K562 (cell line): ENCODE data around the gene COPG2. TPM values are rescaled to one million over a fixed set of nuclear protein-coding genes. Genes with fewer than 3 reads are reported as not detected.

Experiments
- ATAC-seq: fragments of 200-7000 bp; cut with Tn5 transposase; 3 replicates; pipeline ENCODE4 v1.9.1; 2020; ENCODE audit warnings: moderate library complexity
- Bru-seq: library from RNA; stranded (reverse); fragments of 400-500 nt; gene quantifications from one replicate; lab custom pipeline; 2021; lab: Mats Ljungman, UMichigan
- BruChase-seq, 2 experiments: library from RNA; stranded (reverse); fragments of 400-500 nt; gene quantifications; one replicate each; lab custom pipeline; 2021; lab: Mats Ljungman, UMichigan
- BruUV-seq: library from RNA; stranded (reverse); fragments of 400-500 nt; replicated peaks from 2 replicates; lab custom pipeline; 2021; lab: Mats Ljungman, UMichigan
- CTCF ChIA-PET: fragments of 300-600 bp; formaldehyde crosslinking; extraction: SDS; loops from one replicate; lab custom pipeline; 2021; ENCODE audit warnings: low intra/inter-chr PET ratio; lab: Yijun Ruan, JAX
- POLR2A ChIA-PET: fragments of 300-600, 350-650 bp; sonication (Branson Sonifier 250); formaldehyde crosslinking; extraction: SDS; loops from one replicate; lab custom pipeline; 2021; ENCODE audit warnings: antibody characterized with exemption, inconsistent platforms; lab: Yijun Ruan, JAX
- DNase-seq, 4 experiments: peaks; one replicate each; pipeline versions ENCODE4 v3.0.0 to v3.0.0-alpha.2; 2011 to 2018; ENCODE audit warnings: low spot score in 3 of 4, mixed read lengths in 3 of 4; ENCODE audit errors: extremely low read depth in 1 of 4
- FAIRE-seq: peaks from 2 replicates; lab custom pipeline; 2011; peaks lifted over from hg19 to GRCh38; lab: Jason Lieb, UNC
- H2AFZ ChIP-seq: 2 replicates; pipeline ENCODE4 v1.6.0; 2011; ENCODE audit warnings: low read depth, low read length, control low read depth, inconsistent platforms
- H3K27ac ChIP-seq: fragments of 200-600 bp; 3 replicates; pipeline ENCODE4 v1.8.0; 2011; ENCODE audit warnings: low read depth, mild to moderate bottlenecking, control low read depth, inconsistent platforms, low read length, moderate library complexity, mixed read lengths; ENCODE audit errors: extremely low read depth
- H3K27me3 ChIP-seq, 2 experiments: fragments of 300-600 bp in 1 of 2; 2 replicates in 1 of 2; 3 replicates in 1 of 2; pipeline versions ENCODE4 v1.6.0 to v1.8.0; 2011; ENCODE audit warnings: inconsistent platforms in 2 of 2, low read length in 2 of 2, mild to moderate bottlenecking in 1 of 2, mixed read lengths in 1 of 2, moderate library complexity in 1 of 2; ENCODE audit not compliant: control insufficient read depth in 2 of 2, insufficient read depth in 2 of 2
- H3K36me3 ChIP-seq: fragments of 300-600 bp; 3 replicates; pipeline ENCODE4 v1.8.0; 2011; ENCODE audit warnings: mild to moderate bottlenecking, low read length, inconsistent platforms; ENCODE audit not compliant: control insufficient read depth, insufficient read depth
- H3K4me1 ChIP-seq, 2 experiments: fragments of 200-600 bp in 1 of 2; replicated peaks in 1 of 2; 2 replicates in 1 of 2; 3 replicates in 1 of 2; pipeline versions ENCODE4 v1.5.1 to v1.8.0; 2011; ENCODE audit warnings: inconsistent platforms in 2 of 2, low read length in 2 of 2, mild to moderate bottlenecking in 1 of 2, mixed read lengths in 1 of 2, moderate library complexity in 1 of 2; ENCODE audit not compliant: control insufficient read depth in 2 of 2, insufficient read depth in 2 of 2
- H3K4me2 ChIP-seq: 2 replicates; pipeline ENCODE4 v1.6.1; 2011; ENCODE audit warnings: low read length, control low read depth, inconsistent platforms, mixed read lengths; ENCODE audit not compliant: insufficient read depth
- H3K4me3 ChIP-seq: fragments of 200-600 bp; sonication (generic), shearing (Covaris generic); 2 replicates; pipeline ENCODE4 v1.5.1; 2016; ENCODE audit warnings: control low read depth, inconsistent platforms
- H3K79me2 ChIP-seq: fragments of 200-600 bp; 3 replicates; pipeline ENCODE4 v1.8.0; 2011; ENCODE audit warnings: low read length, inconsistent platforms; ENCODE audit not compliant: control insufficient read depth, insufficient read depth
- H3K9ac ChIP-seq, 2 experiments: 2 replicates each; pipeline versions ENCODE4 v1.6.0 to v1.6.1; 2011; ENCODE audit warnings: low read depth in 2 of 2, low read length in 2 of 2, control low read depth in 1 of 2, inconsistent platforms in 1 of 2, mild to moderate bottlenecking in 1 of 2, mixed read lengths in 1 of 2; ENCODE audit not compliant: insufficient read depth in 1 of 2
- H3K9me1 ChIP-seq: one replicate; pipeline ENCODE4 v1.6.0; 2011; ENCODE audit warnings: inconsistent platforms, mild to moderate bottlenecking, low read length, moderate library complexity; ENCODE audit not compliant: control insufficient read depth, insufficient read depth
- H3K9me3 ChIP-seq: replicated peaks from 2 replicates; pipeline ENCODE4 v1.5.1; 2011; ENCODE audit warnings: low read depth, low read length, inconsistent platforms; ENCODE audit not compliant: control insufficient read depth, insufficient read depth
- H4K20me1 ChIP-seq: replicated peaks from 2 replicates; pipeline ENCODE4 v1.6.1; 2011; ENCODE audit warnings: low read length, inconsistent platforms, mixed read lengths; ENCODE audit not compliant: control insufficient read depth, insufficient read depth
- ARID3B ChIP-seq: fragments of 250-450 bp; sonication (Bioruptor Pico); IDR thresholded peaks from 2 replicates; pipeline ENCODE4 v1.4.0; 2020; ENCODE audit warnings: borderline replicate concordance
- ATF1 ChIP-seq, 2 experiments: fragments of 450-650 bp in 1 of 2; IDR thresholded peaks; 2 replicates each; pipeline ENCODE4 v1.6.1; 2016; ENCODE audit warnings: missing compliant biosample characterization in 1 of 2, missing genetic modification characterization in 1 of 2
- EGR1 ChIP-seq: fragments of 450-650 bp; conservative IDR thresholded peaks from 2 replicates; pipeline ENCODE4 v1.6.1; 2017; ENCODE audit warnings: mild to moderate bottlenecking
- JUNB ChIP-seq: fragments of 450-650 bp; formaldehyde crosslinking; conservative IDR thresholded peaks from 2 replicates; pipeline ENCODE4 v1.4.0; 2020; ENCODE audit warnings: mild to moderate bottlenecking
- KDM5B ChIP-seq: fragments of 200-600 bp; sonication (generic); IDR thresholded peaks from 2 replicates; pipeline ENCODE4 v1.6.1; 2012; ENCODE audit warnings: low read depth, mild to moderate bottlenecking, moderate library complexity, low read length, control low read depth, inconsistent platforms; ENCODE audit not compliant: insufficient replicate concordance
- KLF13 ChIP-seq: fragments of 450-650 bp; IDR thresholded peaks from 2 replicates; pipeline ENCODE4 v1.6.1; 2016; ENCODE audit warnings: missing genetic modification characterization, low read depth, mild to moderate bottlenecking, missing compliant biosample characterization, moderate library complexity, borderline replicate concordance
- NFYB ChIP-seq: IDR thresholded peaks from 2 replicates; pipeline ENCODE4 v1.6.1; 2011; ENCODE audit warnings: mild to moderate bottlenecking, moderate library complexity; ENCODE audit not compliant: insufficient read length; ENCODE audit errors: extremely low read depth
- NKRF ChIP-seq: fragments of 450-650 bp; IDR thresholded peaks from 2 replicates; pipeline ENCODE4 v1.6.1; 2016; ENCODE audit warnings: borderline replicate concordance
- RBM22 ChIP-seq: fragments of 200-400 bp; formaldehyde crosslinking; IDR thresholded peaks from 2 replicates; pipeline ENCODE4 v1.6.1; 2018; ENCODE audit warnings: low read length, low read depth; ENCODE audit not compliant: poor library complexity, severe bottlenecking
- SETDB1 ChIP-seq: IDR thresholded peaks from one replicate; pipeline ENCODE4 v1.6.1; 2012; ENCODE audit warnings: low read length, control low read depth, inconsistent platforms
- ZNF316 ChIP-seq: fragments of 450-650 bp; IDR thresholded peaks from 2 replicates; pipeline ENCODE4 v1.6.1; 2016
- WGBS: fragments of 100-300 bp; shearing (Covaris generic); methylation state at CpG from one replicate; pipeline ENCODE4 v1.1.6; 2016; ENCODE audit warnings: low coverage, mixed read lengths; ENCODE audit not compliant: insufficient coverage; ENCODE audit errors: missing lambda C conversion rate; 5-methylcytosine and 5-hydroxymethylcytosine counted together
- in situ Hi-C: fragments of 300-500 bp; cut with MboI; formaldehyde crosslinking; loops from 4 replicates; pipeline ENCODE4 v1.15.0; 2018; ENCODE audit warnings: inconsistent platforms, mixed read lengths
- intact Hi-C: fragments of 100-400 bp; cut with micrococcal nuclease; formaldehyde crosslinking; loops from 2 replicates; pipeline ENCODE4 v1.14.2; 2022
- long read RNA-seq, 3 experiments: library from polyadenylated mRNA in 2 of 3; library from RNA in 1 of 3; unstranded in 2 of 3; stranded (forward) in 1 of 3; transcript quantifications; one replicate each; pipeline ENCODE4 v2.0.0, GENCODE V29; 2019 to 2022
- polyA minus RNA-seq, 3 experiments: library from RNA; depleted of rRNA, polyadenylated mRNA; stranded (reverse); fragments of >200 nt; gene quantifications; 2 replicates each; pipeline ENCODE4 v1.2.3, GENCODE V29; 2011
- polyA plus RNA-seq, 8 experiments: library from polyadenylated mRNA; depleted of rRNA in 4 of 8; stranded (reverse) in 5 of 8; unstranded in 3 of 8; fragments of >200 nt; fragmentation: Nextera tagmentation in 2 of 8; fragmentation: Illumina TruSeq in 1 of 8; extraction: Ambion mirVana in 2 of 8; extraction: Trizol in 1 of 8; gene quantifications; 2 replicates each; pipeline versions ENCODE4 v1.2.1 to v1.2.3, GENCODE V29; 2011 to 2014; ENCODE audit warnings: inconsistent platforms in 1 of 8, missing spikeins in 1 of 8
- total RNA-seq, 7 experiments: library from RNA; depleted of rRNA in 6 of 7; stranded (reverse); fragments of >200 nt in 6 of 7; fragmentation: Illumina TruSeq in 2 of 7; extraction: Trizol in 2 of 7; gene quantifications; 2 replicates each; pipeline versions ENCODE4 v1.2.1 to v1.2.3, GENCODE V29; 2011 to 2021; ENCODE audit warnings: low replicate concordance in 1 of 7

COPG2 gene
- 46.4 and 63.0 TPM in 2 replicates for total RNA-seq (2011; cell fraction: chromatin; rRNA removed; ENCODE audit: low replicate concordance)
- 30.0 and 31.3 TPM in 2 replicates for total RNA-seq (2011; cell fraction: nucleolus; rRNA removed)
- 43.2 and 43.4 TPM in 2 replicates for total RNA-seq (2011; cell fraction: nucleoplasm; rRNA removed)
- total RNA-seq (2014; rRNA removed) (25.5 and 27.3 TPM in 2 replicates), total RNA-seq (2014; rRNA removed; fragmentation: Illumina TruSeq; extraction: Trizol) (32.5 and 37.4 TPM in 2 replicates), total RNA-seq (2015; rRNA removed; fragmentation: Illumina TruSeq; extraction: Trizol) (28.5 and 28.7 TPM in 2 replicates), total RNA-seq (2021) (42.4 and 43.0 TPM in 2 replicates), polyA plus RNA-seq (2011; rRNA removed) (104 and 105 TPM in 2 replicates), polyA plus RNA-seq (2014; fragmentation: Illumina TruSeq; extraction: Trizol) (52.5 and 54.4 TPM in 2 replicates), polyA plus RNA-seq (2014; fragmentation: Nextera tagmentation; extraction: Ambion mirVana) (1 to 10 TPM; 6.6 to 9.0 TPM), polyA plus RNA-seq (2014; rRNA removed) (38.4 and 39.9 TPM in 2 replicates), polyA minus RNA-seq (2011; rRNA and poly(A)+ RNA removed) (161 and 193 TPM in 2 replicates), Bru-seq, nascent RNA (percentile 72 among the genes with signal in this experiment), BruChase-seq, experiment 1, labeled RNA remaining after a 2-hour chase (percentile 72 among the genes with signal in this experiment), BruChase-seq, experiment 2, labeled RNA remaining after a 6-hour chase (percentile 73 among the genes with signal in this experiment)
- 40.8 and 85.8 TPM in 2 replicates for polyA plus RNA-seq (2011; cell fraction: cytosol; rRNA removed)
- 23.4 and 45.2 TPM in 2 replicates for polyA plus RNA-seq (2011; cell fraction: nucleus; rRNA removed)
- polyA plus RNA-seq (2012) = 41.5 and 44.6 TPM in 2 replicates
- 47.4 and 51.4 TPM in 2 replicates for polyA minus RNA-seq (2011; cell fraction: cytosol; rRNA and poly(A)+ RNA removed)
- polyA minus RNA-seq (2011; cell fraction: nucleus; rRNA and poly(A)+ RNA removed) = 17.8 and 51.9 TPM in 2 replicates
- long read RNA-seq, experiment 1, transcript COPG2-202 (24 exons, 3,134 nt) = major isoform, 55 of 83 reads
- long read RNA-seq, experiment 1, partial matches to known transcripts = 13 of 83 reads
- long read RNA-seq, experiment 1, other reads (novel, unspliced or antisense) = 15 of 83 reads
- long read RNA-seq, experiment 2, transcript COPG2-202 (24 exons, 3,134 nt) = major isoform, 20 of 49 reads
- long read RNA-seq, experiment 2, partial matches to known transcripts = 16 of 49 reads
- long read RNA-seq, experiment 2, other reads (novel, unspliced or antisense) = 13 of 49 reads
- long read RNA-seq, experiment 3, transcript COPG2-202 (24 exons, 3,134 nt) = major isoform, 14 of 18 reads
- long read RNA-seq, experiment 3, partial matches to known transcripts = 1 of 18 reads
- long read RNA-seq, experiment 3, other reads (novel, unspliced or antisense) = 3 of 18 reads

GRCh38 chr7:130668258-130669084 lies at the start of gene COPG2:
COPG2 (minus strand) TSS chr7:130668748; CDS start chr7:130668668, 80 bp downstream.
- H3K9me1 ChIP-seq = no peaks in the 10 kb centered on the region
- H3K9me3 ChIP-seq = no peaks in the 10 kb centered on the region
- peak; percentile 100 for ATAC-seq
- FAIRE-seq = peak; percentile 61
- H3K4me3 ChIP-seq = peak within 1 kb of the TSS; percentile 75
- peaks cover 22% of the 10 kb centered on the region; the same call in 2 of the 3 replicates for H3K36me3 ChIP-seq
- in situ Hi-C loops (no loop called here), intact Hi-C loops (no loop called here)
- no TSS peak for BruUV-seq
- peaks cover 9 to 10% of the 10 kb centered on the region in 2 experiments; a peak in 4 of 5 replicates for H3K4me1 ChIP-seq
- ChIA-PET CTCF (no interaction called here), POLR2A (interaction anchor here (0.5 to 1.0 kb wide), 3 partner anchors 15 to 1314 kb away, joined by 3 to 4 read pairs (median 3); partner anchors contain the start of gene TMEM209)
- H3K79me2 ChIP-seq = peaks cover 5% of the 10 kb centered on the region; the same call in 2 of the 3 replicates
- WGBS = under 1% methylated on average over 80 of the region's 103 CpGs
- peak within 1 kb of the TSS; percentile 73 to 95 for H3K9ac ChIP-seq
- H3K27ac ChIP-seq = peak within 1 kb of the TSS; percentile 77
- H3K27me3 ChIP-seq = peaks cover 0 to under 1% of the 10 kb centered on the region in 2 experiments; a peak in 2 of 5 replicates
- DNase-seq = peak; percentile 96 to 100 (median 100)
- peak within 1 kb of the TSS; percentile 91 for H2AFZ ChIP-seq
- peak within 1 kb of the TSS; percentile 90 for H3K4me2 ChIP-seq
- H4K20me1 ChIP-seq = no peaks in the 10 kb centered on the region
- TF ChIP-seq SETDB1 = no peak
- 0 out of 2 replicates have a peak, but pooled peaks have one; percentile 35 for TF ChIP-seq EGR1
- TF ChIP-seq RBM22 = no peak
- TF ChIP-seq ZNF316 = no peak
- peak; percentile 99 for TF ChIP-seq KLF13
- no peak for TF ChIP-seq JUNB (CRISPR knock-in tag)
- TF ChIP-seq ARID3B (CRISPR knock-in tag) = peak; percentile 74; the same call in 1 of the 2 replicates
- no peak for TF ChIP-seq NKRF
- TF ChIP-seq ATF1 (CRISPR knock-in tag; IDR thresholded peaks at IDR 0.05) = no peak
- TF ChIP-seq ATF1 (tag; IDR thresholded peaks at IDR 0.05) = peak; percentile 57
- peak; percentile 83 for TF ChIP-seq NFYB
- TF ChIP-seq KDM5B = peak; percentile 89
